Daoy (cell line): ENCODE measurements around the gene ZCCHC7. TPM values are rescaled to one million over a fixed set of nuclear protein-coding genes. Genes with fewer than 3 reads are reported as not detected.
"Not testable (repeated sequence)": the region's sequence is repeated elsewhere in the genome, so short reads cannot be mapped to it uniquely, and the experiment has no call there.

Experiments
- DNase-seq: peaks from one replicate; pipeline ENCODE4 v3.0.0-alpha.2; 2015; ENCODE audit warnings: low read depth
- total RNA-seq: library from RNA; depleted of rRNA; stranded (reverse); fragments of >200 nt; shearing (Covaris generic); gene quantifications from 2 replicates; pipeline ENCODE4 v1.2.3, GENCODE V29; 2014

The ZCCHC7 gene
- total RNA-seq, 1 experiment from 2014 or later: 15.9 TPM

- no peak for DNase-seq
These were observed 173.5 kb downstream of the ZCCHC7 start for GRCh38 chr9:37293664-37294524.

- DNase-seq: no peak
These were observed 174.8 kb downstream of the ZCCHC7 start for GRCh38 chr9:37295178-37295577.

GRCh38 chr9:37295796-37296195 lies 175.4 kb downstream of the ZCCHC7 start:
- DNase-seq: no peak

- no peak for DNase-seq
These were observed 177.2 kb downstream of the ZCCHC7 start for GRCh38 chr9:37297592-37297991.

- DNase-seq: peak; percentile 11
These were observed 180.2 kb downstream of the ZCCHC7 start for GRCh38 chr9:37300620-37301019.

- DNase-seq: no peak
These were observed 180.9 kb downstream of the ZCCHC7 start for GRCh38 chr9:37301042-37301853.

GRCh38 chr9:37301854-37302172 lies 181.4 kb downstream of the ZCCHC7 start:
- DNase-seq: no peak

GRCh38 chr9:37302277-37302676 lies 181.9 kb downstream of the ZCCHC7 start:
- DNase-seq: no peak

- not testable (repeated sequence) for DNase-seq
These were observed 182.9 kb downstream of the ZCCHC7 start for GRCh38 chr9:37303272-37303671.

- peak; percentile 18 for DNase-seq
These were observed 188.8 kb downstream of the ZCCHC7 start for GRCh38 chr9:37309136-37309535.

GRCh38 chr9:37311938-37312708 lies 191.7 kb downstream of the ZCCHC7 start:
- no peak for DNase-seq

GRCh38 chr9:37324261-37324683 lies 203.9 kb downstream of the ZCCHC7 start:
- DNase-seq: no peak

- no peak for DNase-seq
These were observed 204.5 kb downstream of the ZCCHC7 start for GRCh38 chr9:37324691-37325490.

- DNase-seq: no peak
These were observed 205.4 kb downstream of the ZCCHC7 start for GRCh38 chr9:37325778-37326177.

- no peak for DNase-seq
These were observed 207.2 kb downstream of the ZCCHC7 start for GRCh38 chr9:37327553-37327952.

- no peak for DNase-seq
These were observed 208.3 kb downstream of the ZCCHC7 start for GRCh38 chr9:37328556-37329227.

GRCh38 chr9:37329576-37329975 lies 209.2 kb downstream of the ZCCHC7 start:
- peak; percentile 5 for DNase-seq

GRCh38 chr9:37331871-37332270 lies 211.5 kb downstream of the ZCCHC7 start:
- no peak for DNase-seq

- no peak for DNase-seq
These were observed 212.2 kb downstream of the ZCCHC7 start for GRCh38 chr9:37332578-37332977.

- no peak for DNase-seq
These were observed 212.9 kb downstream of the ZCCHC7 start for GRCh38 chr9:37333288-37333687.

GRCh38 chr9:37335238-37335637 lies 214.9 kb downstream of the ZCCHC7 start:
- DNase-seq: no peak
